HL-60 (cell line): ENCODE results near the gene SCAF4.
A peak's percentile ranks its signal among the peaks of the same experiment; 100 is the strongest.

Source experiments
- DNase-seq, 2 experiments: peaks; one replicate each; pipeline ENCODE4 v3.0.0-alpha.2; 2010 to 2020; ENCODE audit warnings: low read depth in 1 of 2, low spot score in 1 of 2
- H3K27ac ChIP-seq: fragments of 250-450 bp; sonication (Bioruptor Pico); replicated peaks from 2 replicates; pipeline ENCODE4 v1.5.1; 2020; ENCODE audit warnings: mild to moderate bottlenecking, moderate library complexity
- H3K27me3 ChIP-seq: fragments of 250-450 bp; sonication (Bioruptor Pico); 2 replicates; pipeline ENCODE4 v1.5.1; 2021; ENCODE audit warnings: mild to moderate bottlenecking, moderate library complexity; ENCODE audit not compliant: insufficient read depth, poor library complexity, severe bottlenecking
- H3K4me3 ChIP-seq: replicated peaks from 2 replicates; pipeline ENCODE4 v1.5.1; 2011; ENCODE audit warnings: mild to moderate bottlenecking, control low read depth, low read length; ENCODE audit not compliant: insufficient read depth
- GABPA ChIP-seq: IDR thresholded peaks from 2 replicates; pipeline ENCODE4 v1.6.1; 2012; ENCODE audit warnings: low read depth
- POLR2AphosphoS5 ChIP-seq: IDR thresholded peaks from 2 replicates; pipeline ENCODE4 v1.6.1; 2012; ENCODE audit warnings: low read depth
- SPI1 ChIP-seq: IDR thresholded peaks from 2 replicates; pipeline ENCODE4 v1.6.1; 2012; ENCODE audit warnings: low read depth, mild to moderate bottlenecking, borderline replicate concordance
- TF ChIP-seq, protein P1 (sequence below): IDR thresholded peaks from 2 replicates; pipeline ENCODE4 v1.6.1; 2012; ENCODE audit warnings: low read depth; ENCODE audit not compliant: insufficient replicate concordance
- TF ChIP-seq, protein P2 (sequence below): IDR thresholded peaks from one replicate; pipeline ENCODE4 v1.5.1; 2011; ENCODE audit warnings: low read length, control low read depth, inconsistent platforms; ENCODE audit not compliant: insufficient read depth

The SCAF4 gene

DNA sequence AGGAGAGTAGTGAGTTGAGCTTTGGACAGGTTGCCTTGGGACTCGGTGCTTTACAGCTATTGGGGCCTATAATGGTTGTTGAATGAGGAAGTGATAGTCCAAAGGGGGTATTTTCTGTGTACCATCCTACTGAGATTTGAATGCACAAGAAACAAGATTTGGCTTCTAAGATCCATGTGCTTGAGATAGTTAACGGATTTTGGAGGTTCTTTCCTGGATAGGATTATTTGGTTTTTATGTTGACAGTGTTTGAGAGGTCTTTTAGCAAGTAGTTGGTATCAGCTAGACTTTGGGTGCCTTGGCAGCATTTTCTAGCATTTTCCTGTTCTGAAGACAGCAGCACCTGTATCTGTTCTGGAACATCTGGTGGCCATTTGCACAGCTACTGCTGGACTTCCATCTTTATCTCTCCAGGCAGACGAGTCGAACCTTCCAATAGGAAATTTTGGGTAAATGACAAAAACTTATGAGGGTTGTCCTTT is 3.6 kb upstream of the SCAF4 start:
- DNase-seq: no peak
- TF ChIP-seq POLR2AphosphoS5 (no peak), SPI1 (no peak), GABPA (no peak)
- TF ChIP-seq, protein P1, sequence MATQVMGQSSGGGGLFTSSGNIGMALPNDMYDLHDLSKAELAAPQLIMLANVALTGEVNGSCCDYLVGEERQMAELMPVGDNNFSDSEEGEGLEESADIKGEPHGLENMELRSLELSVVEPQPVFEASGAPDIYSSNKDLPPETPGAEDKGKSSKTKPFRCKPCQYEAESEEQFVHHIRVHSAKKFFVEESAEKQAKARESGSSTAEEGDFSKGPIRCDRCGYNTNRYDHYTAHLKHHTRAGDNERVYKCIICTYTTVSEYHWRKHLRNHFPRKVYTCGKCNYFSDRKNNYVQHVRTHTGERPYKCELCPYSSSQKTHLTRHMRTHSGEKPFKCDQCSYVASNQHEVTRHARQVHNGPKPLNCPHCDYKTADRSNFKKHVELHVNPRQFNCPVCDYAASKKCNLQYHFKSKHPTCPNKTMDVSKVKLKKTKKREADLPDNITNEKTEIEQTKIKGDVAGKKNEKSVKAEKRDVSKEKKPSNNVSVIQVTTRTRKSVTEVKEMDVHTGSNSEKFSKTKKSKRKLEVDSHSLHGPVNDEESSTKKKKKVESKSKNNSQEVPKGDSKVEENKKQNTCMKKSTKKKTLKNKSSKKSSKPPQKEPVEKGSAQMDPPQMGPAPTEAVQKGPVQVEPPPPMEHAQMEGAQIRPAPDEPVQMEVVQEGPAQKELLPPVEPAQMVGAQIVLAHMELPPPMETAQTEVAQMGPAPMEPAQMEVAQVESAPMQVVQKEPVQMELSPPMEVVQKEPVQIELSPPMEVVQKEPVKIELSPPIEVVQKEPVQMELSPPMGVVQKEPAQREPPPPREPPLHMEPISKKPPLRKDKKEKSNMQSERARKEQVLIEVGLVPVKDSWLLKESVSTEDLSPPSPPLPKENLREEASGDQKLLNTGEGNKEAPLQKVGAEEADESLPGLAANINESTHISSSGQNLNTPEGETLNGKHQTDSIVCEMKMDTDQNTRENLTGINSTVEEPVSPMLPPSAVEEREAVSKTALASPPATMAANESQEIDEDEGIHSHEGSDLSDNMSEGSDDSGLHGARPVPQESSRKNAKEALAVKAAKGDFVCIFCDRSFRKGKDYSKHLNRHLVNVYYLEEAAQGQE: no peak
- TF ChIP-seq, protein P2, sequence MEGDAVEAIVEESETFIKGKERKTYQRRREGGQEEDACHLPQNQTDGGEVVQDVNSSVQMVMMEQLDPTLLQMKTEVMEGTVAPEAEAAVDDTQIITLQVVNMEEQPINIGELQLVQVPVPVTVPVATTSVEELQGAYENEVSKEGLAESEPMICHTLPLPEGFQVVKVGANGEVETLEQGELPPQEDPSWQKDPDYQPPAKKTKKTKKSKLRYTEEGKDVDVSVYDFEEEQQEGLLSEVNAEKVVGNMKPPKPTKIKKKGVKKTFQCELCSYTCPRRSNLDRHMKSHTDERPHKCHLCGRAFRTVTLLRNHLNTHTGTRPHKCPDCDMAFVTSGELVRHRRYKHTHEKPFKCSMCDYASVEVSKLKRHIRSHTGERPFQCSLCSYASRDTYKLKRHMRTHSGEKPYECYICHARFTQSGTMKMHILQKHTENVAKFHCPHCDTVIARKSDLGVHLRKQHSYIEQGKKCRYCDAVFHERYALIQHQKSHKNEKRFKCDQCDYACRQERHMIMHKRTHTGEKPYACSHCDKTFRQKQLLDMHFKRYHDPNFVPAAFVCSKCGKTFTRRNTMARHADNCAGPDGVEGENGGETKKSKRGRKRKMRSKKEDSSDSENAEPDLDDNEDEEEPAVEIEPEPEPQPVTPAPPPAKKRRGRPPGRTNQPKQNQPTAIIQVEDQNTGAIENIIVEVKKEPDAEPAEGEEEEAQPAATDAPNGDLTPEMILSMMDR: no peak

DNA sequence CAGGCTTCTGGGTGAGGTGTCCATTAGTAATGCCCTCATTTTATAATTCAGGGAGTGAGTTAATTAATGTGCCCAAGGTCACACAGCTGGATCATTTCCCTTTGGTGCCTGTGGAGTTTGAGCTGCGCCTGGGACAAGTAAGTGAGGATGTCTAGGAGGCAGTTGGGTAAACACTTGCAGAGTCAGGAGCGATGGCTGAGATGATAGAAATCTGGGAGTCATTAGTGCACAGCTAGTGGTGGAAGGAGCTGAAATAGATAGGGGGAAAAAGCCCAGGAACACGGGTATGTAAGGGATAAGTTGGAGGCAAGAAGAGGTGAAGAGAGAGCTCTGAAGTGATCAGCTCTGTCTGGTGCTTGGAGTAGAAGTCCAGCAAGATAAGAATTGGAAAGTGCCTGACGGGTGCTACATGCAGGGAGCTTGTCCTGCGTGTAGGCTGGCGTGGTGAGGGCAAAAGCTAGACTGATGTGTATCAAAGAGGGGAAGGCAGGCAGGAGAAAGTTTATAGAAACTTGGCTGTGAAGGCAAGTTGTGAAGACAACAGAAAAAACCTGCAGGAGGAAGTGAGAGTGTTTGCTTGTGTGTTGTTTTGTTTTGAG is 1.7 kb upstream of the SCAF4 start:
- no peak overlapping the region for H3K4me3 ChIP-seq

More for the DNA sequence above, 3.6 kb upstream of the SCAF4 start:
- H3K27me3 ChIP-seq: no peaks in the 10 kb centered on the region
- no peak overlapping the region for H3K4me3 ChIP-seq
- H3K27ac ChIP-seq: no peak overlapping the region

DNA sequence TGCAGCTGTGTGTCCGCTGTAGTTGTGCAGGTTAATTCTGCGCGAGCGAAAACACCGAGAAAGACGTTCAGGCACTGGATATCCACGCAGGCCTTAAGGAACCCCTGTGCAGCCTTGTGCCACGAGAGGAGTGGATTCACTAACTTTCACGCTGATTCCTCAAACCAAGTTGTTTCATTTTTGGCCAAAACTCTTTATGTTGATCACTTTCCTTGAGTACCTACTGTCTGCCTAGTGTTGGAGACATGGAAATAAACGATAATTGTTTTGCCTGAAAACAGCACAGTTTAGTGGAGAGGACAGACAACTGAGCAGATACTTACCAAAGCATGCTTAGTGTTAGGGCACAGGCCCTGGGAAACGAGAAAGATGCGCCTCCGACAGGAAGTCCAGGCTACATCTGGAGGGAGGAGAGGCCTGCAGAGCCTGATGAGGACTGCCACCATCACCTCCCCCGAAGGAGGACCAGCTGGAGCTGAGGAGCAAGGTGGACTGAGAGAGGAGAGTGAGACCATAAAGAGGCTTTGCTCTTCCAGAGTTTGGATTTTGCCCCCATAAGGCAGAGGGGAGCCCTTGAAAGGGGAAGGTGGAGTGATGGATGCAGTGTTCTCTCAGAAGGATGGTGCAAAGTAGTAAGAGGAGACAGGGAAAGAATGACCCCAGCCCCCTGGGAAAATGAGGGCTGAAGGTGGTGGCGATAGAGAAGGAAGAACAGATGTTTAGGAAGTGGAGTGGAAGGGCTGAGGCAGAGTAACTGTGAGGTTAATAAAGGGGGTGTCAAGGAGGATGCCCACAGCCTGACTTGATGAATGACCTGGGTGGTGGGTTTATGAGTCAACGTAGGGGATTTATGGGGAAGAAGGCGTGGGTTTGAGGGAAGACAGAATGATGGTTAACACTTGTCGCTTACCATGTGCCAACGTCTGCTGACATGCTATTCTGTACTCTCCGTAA is 956 bp upstream of the SCAF4 start:
- TF ChIP-seq SPI1 (no peak), POLR2AphosphoS5 (peak; percentile 42)
- DNase-seq: peak in 1 of 2 experiments; percentile 42
- Histone ChIP-seq H3K4me3 (peak overlapping the region; percentile 52), H3K27me3 (no peaks in the 10 kb centered on the region), H3K27ac (peak overlapping the region; percentile 90)

More for the DNA sequence above, 1.7 kb upstream of the SCAF4 start:
- no peak for DNase-seq
- H3K27ac ChIP-seq: no peak overlapping the region
- H3K27me3 ChIP-seq: no peaks in the 10 kb centered on the region
- TF ChIP-seq POLR2AphosphoS5 (no peak), SPI1 (no peak), GABPA (no peak)
- TF ChIP-seq, protein P1: no peak
- TF ChIP-seq, protein P2: no peak
